ENCODE measurements around the gene RANBP10. TPM values are rescaled to one million over a fixed set of nuclear protein-coding genes. Genes with fewer than 3 reads are reported as not detected.
"Not testable (repeated sequence)": the region's sequence is repeated elsewhere in the genome, so short reads cannot be mapped to it uniquely, and the experiment has no call there.

RANBP10 gene
- total RNA-seq, result 10.5 TPM

DNA sequence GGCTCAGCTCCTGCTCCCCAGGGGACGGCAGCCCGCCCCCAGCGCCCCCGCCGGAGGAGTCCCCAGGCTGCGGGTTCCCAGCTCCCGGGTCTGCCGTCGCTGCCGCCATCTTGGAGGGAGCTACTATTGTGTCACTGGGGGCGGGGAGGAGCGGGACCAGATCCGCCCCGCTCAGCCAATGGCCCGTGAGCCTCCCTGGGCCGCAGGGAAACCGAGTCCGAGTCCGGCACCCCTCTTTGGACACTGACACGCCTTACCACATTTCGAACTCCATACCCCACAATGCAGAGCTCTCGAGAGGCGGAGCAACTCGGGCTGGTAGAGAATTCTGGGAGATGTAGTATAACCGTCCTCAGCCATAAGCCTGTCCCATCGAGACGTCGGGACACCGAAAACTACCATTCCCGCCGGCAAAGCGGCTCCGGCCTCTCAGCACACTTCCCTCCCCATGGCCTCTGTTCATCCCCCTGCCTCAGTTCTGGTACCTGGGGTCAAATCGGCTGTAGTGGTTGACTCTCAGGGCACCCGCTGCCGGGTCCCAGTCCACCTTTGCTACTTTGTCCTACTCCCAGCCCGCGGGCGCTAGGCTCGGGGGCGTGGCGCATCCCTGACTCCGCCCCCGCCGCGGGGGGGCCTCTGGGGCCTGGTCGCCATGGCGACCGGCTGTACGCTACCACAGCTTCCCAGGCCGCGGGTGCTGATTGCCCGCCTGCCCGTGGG, at the start of gene RANBP10, which contains the start of gene TSNAXIP1:
Gene RANBP10 (minus strand): TSS at position 133 of the 720 bp plus-strand sequence. CDS start 24 bp downstream, at position 109.
Gene TSNAXIP1 (plus strand): TSS at position 462 of the 720 bp plus-strand sequence. CDS start 261 bp downstream, outside the sequence.
- peak; percentile 100 for DNase-seq

DNA sequence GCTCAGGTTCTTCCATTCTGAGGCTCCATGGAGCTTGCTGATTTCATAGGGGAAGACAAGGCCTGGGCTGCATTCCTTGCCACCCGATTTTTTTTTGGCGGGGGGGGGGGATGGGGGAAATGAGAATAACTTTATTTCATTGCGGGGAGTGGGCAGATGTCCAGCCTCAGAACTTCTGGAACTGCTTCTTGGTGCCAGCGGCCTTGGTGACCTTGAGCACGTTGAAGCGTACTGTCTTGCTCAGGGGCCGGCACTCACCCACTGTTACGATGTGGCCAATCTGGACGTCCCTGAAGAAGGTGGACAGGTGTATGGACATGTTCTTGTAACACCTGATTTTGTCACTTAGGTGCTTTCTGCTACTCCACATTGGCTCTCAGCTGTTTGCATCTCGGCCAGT, 49.4 kb upstream of the RANBP10 start:
- no peak for DNase-seq

DNA sequence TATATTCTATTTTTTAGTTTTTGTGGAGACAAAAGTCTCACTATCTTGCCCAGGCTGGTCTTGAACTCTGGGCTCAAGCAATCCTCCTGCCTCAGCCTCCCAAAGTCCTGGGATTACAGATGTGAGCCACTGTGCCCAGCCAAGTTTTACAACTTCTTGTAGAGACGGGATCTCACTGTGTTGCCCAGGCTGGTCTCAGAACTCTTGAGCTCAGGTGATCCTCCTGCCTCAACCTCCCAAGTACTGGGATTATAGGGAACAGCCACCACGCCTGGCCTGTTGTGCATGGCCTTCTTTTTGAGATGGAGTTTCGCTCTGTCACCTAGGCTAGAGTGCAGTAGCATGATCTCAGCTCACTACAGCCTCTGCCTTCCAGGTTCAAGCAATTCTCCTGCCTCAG, 47.3 kb upstream of the RANBP10 start:
- DNase-seq, result no peak

DNA sequence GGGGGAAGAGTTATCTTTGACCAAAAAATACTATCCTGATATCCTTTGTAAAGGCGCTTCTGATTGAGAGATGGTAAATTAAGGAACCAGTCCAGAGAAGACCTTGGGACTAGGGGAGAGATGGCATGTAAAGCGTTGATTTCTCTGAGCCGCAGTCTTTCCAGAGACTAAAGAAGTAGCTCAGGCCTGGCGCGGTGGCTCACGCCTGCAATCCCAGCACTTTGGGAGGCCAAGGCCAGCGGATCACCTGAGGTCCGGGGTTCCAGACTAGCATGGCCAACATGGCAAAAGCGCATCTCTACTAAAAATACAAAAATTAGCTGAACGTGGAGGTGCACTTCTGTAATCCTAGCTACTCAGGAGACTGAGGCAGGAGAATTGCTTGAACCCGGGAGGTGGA, 41.8 kb upstream of the RANBP10 start:
- no peak for DNase-seq

DNA sequence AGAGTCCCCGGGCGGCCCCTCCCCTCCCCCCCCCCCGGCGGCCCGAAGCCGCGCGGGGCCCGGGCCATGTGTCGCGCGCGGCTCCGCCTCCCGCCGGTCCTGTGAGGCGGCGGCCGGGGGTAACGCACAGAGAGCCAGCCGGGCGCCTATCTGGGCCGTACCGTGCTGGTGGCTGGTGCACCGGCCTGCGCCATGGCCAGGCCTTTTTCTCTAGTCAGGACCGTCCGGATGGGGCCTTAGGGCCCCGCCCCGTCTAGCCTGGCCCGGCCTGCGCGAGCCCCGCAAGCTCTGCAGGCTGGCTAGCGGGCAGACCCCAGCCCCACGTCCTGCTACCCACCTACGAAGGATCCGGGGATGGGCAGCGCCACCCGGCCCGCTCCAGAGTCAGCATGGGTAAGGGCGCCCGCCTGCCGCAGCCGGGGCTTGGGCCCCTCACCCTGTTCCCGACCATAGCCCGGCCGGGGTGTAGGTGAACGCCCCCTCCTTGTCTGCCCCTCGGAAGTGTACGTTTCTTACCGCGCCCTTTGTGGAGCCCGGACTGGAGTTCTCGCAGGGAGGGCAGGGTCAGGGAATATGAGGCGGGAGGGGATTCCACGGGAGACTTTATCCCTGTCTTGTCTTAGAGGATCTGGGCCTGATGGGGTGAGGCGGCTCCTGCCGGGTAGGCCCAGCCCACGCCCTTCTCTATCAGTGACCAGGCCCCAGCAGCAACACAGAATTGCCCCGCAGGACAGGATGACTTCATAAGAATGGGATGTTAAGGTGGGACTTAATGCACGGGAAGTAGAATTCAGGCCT, 40.9 kb upstream of the RANBP10 start, which contains the start of gene CENPT:
Gene CENPT (minus strand): TSS at position 630 of the 798 bp plus-strand sequence. CDS start 13,834 bp downstream, outside the sequence.
- DNase-seq, result peak; percentile 47

DNA sequence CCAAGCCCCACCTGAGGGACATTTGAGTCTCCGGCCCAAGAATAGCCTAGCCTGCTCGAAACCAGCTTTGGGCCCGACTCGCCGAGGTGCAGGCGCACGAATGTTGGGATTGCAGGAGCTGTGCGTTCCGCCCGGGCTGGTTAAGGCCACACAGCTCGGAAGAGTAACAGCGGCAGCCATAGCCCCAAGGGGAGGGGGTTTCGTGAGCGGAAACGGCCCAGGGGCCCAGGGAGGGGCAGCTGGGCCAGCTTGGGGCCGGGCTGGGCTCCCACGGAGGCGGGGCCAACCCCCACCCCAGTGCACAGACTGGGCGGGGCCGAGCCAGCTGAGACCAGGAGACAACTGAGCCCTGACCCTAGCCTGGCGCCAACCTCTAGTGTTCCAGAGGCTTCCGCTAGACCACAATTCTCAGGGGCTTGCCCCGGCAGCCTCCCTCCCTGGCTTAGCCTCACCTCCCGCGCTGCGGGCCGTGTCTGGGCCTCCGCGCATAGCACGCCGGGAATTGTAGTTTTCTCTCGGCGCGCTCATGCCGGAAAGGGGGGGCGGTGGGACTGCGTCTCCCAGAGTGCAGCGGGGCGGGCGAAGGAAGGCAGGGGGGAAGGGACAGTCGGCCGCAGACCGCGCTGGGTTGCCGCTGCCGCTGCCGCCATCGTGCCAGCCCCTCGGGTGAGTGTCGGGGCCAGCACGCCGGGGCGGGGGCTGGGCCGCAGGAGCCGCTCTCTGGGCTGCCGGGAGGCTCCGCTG, 40.1 kb upstream of the RANBP10 start, which contains the start of gene NUTF2:
Gene NUTF2 (plus strand): TSS at position 614 of the 744 bp plus-strand sequence. CDS start 18,198 bp downstream, outside the sequence.
- peak; percentile 99 for DNase-seq

DNA sequence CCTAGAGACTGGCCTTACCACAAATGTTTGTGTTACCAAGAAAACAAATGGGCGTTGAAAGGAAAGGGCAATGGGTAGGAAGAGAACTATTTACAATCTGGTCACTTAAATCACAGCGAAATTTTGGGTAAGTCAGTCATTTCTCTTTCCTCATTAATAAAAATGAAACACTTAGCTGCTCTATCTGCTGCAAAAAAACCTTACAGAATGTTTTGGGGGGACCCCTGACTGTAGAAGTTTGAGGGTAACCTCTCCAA, 39.6 kb upstream of the RANBP10 start:
- DNase-seq, result no peak

DNA sequence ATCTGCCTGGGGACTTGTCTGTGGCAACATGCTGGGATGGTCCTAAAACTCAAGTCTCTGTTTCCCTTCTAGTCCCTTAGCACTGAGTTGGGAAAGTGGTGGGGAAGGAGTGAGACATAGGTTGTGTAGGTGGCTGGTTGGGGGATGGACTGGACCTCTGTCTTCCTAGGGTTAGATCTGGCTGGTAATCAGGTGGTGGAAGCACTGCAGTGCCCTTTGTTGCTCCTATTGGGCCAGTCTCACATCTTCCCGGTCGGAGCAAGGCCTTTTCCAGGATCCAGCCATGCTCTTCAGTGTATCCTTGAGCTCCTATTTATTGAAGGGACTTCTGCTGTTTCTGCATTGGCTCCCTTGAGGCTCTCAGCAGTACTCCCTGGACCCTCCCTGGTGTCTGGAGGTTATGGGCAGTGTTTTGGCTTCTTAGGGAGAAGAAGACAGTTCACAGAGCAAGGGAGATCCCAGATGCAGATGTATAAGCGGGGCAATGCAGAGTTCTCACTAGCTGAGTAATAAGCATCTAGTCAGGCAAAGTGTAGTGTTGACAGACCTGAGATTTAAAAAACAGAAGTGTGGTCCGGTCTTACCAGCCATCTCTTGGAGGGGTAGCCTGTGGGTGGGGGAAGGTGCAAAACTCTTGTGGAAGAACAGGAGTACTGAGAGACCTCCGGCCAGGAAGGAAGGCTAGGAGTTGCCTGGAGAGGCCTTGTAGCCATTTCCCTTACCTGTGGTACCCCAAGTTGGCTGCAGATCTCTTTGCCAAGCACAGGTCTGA, 39.1 kb upstream of the RANBP10 start:
- no peak for DNase-seq

DNA sequence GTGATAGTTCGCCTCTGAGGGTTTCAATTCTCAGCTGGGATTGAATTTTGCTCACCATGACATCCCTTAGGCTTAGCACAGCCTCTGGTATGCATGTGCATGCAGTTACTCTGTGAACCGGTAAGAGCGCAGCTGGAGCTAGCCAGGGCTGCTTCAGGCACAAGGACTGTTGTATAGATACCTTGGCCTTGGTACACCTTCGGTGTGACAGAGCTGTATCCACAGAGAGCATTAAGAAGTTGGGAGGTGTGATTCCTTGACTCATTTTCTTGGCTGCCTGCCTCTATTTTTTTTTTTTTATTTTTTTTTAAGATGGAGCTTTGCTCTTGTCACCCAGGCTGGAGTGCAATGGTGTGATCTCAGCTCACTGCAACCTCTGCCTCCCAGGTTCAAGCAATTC, 38.1 kb upstream of the RANBP10 start:
- DNase-seq, result peak; percentile 21

DNA sequence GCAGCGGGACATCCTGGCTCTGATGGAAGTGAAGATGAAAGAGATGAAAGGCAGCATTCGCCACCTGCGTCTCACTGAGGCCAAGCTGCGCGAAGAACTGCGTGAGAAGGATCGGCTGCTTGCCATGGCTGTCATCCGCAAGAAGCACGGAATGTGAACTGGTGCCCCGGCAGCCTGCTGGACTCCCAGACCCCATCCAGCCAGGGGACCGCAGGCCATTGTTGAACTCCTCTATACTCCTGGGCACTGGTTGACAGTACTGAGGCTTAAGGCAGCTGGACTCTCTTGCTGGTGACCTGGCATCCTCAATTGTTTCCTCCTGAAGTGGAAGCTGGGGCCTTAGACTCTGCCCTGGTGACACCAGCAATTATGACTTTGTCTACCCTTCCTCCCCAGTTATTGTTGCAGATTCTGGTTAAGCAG, 37.0 kb upstream of the RANBP10 start:
- DNase-seq, result no peak

DNA sequence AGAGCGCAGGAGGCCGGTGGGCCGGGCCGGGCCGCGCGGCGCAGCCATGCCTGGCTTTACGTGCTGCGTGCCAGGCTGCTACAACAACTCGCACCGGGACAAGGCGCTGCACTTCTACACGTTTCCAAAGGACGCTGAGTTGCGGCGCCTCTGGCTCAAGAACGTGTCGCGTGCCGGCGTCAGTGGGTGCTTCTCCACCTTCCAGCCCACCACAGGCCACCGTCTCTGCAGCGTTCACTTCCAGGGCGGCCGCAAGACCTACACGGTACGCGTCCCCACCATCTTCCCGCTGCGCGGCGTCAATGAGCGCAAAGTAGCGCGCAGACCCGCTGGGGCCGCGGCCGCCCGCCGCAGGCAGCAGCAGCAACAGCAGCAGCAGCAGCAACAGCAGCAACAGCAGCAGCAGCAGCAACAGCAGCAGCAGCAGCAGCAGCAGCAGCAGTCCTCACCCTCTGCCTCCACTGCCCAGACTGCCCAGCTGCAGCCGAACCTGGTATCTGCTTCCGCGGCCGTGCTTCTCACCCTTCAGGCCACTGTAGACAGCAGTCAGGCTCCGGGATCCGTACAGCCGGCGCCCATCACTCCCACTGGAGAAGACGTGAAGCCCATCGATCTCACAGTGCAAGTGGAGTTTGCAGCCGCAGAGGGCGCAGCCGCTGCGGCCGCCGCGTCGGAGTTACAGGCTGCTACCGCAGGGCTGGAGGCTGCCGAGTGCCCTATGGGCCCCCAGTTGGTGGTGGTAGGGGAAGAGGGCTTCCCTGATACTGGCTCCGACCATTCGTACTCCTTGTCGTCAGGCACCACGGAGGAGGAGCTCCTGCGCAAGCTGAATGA, 36.4 kb upstream of the RANBP10 start:
- DNase-seq, result peak; percentile 54

DNA sequence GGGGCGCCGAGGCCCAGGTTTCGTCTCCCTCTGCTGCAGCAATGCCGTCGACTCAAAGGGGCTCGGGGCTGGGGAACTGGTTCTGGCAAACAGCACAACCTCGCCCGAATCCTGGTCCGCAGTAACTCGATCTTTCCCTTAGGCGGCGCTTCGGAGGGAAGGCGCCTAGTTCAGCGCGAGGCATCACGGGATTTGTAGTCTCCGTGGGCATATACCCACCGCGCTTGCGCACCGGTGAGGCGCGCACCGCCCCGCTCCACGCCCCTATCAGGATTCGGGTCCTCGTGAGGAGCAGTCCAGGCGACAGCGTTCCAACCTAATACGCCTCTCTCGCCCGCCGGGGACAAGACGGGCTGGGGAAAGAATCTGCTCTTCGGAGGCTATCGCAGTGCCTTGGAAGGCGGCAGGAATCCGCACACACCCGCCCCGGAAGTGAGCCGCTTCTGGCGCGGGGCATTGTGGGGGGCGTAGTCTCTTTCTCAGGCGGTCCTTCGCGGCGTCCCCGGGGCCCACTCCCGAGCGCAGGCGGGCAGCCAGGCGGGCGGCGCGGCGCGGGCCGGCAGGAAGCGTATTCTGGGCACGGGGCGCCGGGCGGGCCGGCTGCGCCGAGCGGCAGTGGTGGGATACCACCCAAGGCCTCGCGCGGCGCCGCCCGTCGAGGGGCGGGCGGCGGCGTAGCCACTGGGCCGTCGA, 35.6 kb upstream of the RANBP10 start, which contains the start of gene THAP11:
Gene THAP11 (plus strand): TSS at position 505 of the 693 bp plus-strand sequence. CDS start 235 bp downstream, outside the sequence.
- peak; percentile 99 for DNase-seq

DNA sequence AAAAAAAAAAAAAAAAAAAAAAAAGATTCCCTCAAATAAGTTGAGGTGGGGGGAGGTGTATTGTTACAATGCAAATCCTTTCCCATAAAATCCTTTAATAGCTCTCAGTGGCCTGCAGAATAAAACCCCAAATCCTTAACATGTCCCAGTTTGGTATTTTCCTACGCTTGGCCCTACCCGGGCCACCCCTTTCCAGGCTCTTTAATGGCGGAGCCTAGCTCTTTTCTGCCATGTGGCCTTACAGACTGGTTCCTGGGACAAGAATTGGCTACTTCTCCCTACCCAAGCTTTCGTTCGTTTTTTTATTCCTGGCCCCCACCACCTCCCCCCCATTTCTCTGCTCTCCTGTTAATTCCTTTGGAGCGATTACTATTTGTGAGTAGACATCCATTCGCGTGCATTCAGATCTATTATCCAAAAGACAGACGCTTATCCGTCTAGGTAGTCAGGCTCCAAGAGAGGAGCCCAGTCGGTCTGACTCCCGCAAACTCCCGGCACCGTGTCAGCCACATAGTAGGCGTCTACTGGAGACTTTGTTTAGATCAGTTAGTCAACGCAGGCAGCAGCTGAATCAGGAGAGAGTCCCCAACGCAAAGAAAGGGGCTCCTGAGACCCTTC, 34.9 kb upstream of the RANBP10 start:
- DNase-seq, result no peak

DNA sequence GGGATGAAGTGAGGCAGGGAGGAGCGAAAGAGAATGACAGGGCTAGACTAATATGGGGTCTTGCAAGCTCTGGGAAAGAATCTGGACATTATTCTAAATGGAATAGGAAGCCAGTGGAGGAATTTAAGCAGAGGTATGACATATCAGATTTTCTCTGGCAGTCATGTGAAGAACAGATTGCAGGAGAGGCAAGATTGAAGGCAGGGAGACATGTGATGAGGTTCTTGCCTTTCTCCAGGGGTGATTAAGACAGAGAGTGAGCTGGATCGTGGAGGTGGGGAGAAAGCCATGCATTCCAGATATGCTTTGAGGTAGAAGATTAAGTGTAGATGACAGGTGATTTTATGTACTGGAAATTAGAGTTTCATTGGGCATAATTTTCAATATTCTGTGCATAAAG, 31.5 kb upstream of the RANBP10 start:
- DNase-seq, result no peak

DNA sequence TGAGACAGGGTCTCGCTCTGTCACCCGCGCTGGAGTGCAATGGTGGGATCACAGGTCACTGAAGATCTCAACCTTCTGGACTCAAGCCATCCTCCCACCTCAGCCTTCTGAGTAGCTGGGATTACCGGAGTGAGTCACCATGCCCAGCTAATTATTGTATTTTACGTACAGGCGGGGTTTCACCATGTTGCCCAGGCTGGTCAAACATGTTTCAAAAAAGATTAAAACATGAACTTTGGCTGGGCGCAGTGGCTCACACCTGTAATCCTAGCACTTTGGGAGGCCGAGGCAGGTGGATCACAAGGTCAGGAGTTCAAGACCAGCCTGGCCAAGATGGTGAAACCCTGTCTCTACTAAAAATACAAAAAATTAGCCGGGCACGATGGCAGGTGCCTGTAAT, 30.8 kb upstream of the RANBP10 start:
- not testable (repeated sequence) for DNase-seq

DNA sequence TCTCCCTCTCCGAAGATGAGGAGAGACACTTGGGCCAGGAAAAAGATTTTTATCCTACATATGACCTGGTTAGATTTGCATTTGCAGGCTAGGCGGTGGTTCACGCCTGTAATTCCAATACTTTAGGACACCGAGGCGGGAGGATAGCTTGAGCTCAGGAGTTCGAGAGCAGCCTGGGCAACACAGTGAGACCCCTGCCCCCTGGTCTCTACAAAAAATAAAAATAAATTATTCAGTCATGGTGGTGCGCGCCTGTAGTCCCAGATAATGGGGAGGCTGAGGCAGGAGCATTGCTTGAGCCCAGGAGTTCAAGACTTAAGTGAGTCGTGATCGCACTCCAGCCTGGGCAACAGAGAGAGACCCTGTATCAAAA, 27.9 kb upstream of the RANBP10 start:
- no peak for DNase-seq

DNA sequence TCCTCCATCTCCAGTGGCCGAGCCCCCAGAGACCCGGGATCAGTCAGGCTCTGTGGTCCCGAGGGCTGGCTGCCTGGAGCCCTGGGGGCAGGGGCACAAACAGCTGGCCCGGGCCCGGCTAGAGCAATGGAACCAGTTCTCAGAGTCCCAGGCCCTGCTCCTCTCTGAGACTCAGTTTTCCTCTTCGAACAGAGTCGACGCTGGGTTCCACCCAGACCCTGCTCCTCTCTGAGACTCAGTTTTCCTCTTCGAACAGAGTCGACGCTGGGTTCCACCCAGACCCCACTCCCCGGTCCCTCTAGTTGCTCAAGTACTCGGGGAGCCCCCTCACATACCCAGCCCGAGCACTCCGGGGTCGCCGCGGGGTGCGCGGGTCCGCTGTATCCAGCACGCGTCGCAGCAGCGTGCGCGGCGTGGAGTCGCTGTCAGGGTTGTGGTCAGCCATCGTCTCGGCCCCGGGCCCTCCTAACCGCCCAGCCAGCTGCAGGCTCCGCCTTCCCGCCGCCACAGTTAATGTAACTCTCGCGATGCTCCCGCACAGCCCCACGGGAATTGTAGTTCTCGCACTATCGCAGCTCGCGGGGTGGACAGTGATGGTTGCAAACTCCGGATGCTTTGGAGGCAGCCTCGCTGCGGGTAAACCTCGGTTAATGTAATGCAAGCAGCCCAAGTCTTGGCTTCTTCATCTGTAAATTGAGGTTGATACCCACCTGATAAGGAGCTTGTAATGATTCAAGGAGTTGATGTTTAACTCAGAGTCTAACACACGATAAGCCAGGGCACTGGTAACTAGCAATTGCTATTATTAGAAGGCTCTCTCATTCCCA, 27.3 kb upstream of the RANBP10 start:
- peak; percentile 98 for DNase-seq

DNA sequence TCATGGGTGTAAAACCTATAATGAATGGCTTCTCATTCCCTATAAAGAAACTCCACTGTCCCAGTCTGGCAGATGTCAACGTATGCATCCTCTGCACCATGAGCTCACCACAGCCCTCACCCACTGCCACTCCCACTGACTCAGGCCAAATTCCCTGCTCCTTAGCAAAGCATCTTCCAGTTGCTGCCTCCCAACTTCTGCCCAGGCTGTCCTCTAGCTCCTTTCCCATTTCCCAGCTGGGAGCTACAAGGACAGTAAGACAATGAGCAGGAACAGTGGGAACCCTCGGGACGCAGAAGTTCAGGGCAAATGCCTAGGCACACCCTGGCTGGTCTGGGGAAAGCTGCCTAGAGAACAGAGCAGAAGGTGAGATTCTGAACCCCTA, 26.7 kb upstream of the RANBP10 start:
- DNase-seq, result peak; percentile 24

DNA sequence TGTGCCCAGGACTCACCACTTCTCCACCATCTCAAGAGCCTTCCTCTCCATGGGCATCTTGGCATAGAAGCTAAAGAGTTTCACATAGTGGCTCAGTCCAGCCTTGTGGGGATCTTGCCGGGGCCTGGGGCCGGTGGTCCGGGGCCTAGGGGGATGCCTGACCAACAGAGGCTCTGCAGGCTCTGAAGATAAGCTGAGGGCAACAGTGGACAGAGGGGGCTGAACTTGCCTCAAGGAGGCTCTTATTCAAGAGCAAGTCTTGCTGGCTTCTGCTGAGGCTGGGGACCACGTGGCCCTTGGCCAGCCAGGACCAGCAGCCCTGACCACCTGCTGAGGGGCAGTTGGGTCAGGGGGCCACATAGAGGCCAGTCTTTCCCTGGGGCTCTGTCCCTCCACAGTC, 22.3 kb upstream of the RANBP10 start:
- DNase-seq, result no peak
